NCI-H1694 (cell line): ENCODE results near the gene DTWD1.
"Not testable (repeated sequence)": the region's sequence is repeated elsewhere in the genome, so short reads cannot be mapped to it uniquely, and the experiment has no call there.

Experiments used
- DNase-seq: peaks from one replicate; lab custom pipeline; 2025; lab: John Stamatoyannopoulos, UW

The DTWD1 gene

DNA sequence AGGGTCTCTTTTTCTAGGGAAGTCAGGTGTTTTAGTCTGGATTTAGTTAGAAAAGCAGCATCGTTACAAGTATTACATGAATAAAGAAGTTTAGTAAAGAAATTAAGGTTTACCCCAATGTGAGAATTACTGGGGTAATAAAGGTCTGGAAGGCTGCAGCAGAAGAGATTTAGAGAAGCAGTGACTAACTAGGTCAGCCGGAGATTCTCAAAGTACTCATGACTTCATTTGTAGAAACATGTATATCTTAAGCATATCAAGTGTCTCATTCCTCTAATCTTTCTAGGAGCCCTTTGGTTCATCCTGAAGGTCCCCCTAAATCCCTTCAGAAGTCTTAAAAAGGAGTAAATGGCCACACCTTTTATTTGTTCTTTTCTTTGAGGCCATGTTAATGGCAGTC lies 26.0 kb downstream of the DTWD1 start:
- DNase-seq: no peak

DNA sequence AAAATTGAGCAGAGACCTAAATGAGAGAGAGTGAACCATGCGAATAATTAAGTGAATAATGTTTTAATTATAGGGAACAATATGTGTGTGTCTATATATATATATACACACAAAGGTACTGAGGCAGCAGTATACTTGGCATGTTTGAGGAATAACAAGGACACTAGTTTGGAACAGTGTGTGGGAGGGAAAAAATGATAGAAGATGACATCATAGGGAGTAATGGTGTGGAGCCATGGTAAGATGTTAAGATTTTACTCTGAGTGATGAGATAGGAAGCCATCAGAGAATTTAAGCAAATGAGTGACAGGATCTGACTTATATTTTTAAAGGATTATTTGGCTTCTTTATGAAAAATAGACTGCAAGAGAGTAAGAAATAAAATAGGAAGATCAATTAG lies 29.1 kb downstream of the DTWD1 start:
- DNase-seq: no peak

DNA sequence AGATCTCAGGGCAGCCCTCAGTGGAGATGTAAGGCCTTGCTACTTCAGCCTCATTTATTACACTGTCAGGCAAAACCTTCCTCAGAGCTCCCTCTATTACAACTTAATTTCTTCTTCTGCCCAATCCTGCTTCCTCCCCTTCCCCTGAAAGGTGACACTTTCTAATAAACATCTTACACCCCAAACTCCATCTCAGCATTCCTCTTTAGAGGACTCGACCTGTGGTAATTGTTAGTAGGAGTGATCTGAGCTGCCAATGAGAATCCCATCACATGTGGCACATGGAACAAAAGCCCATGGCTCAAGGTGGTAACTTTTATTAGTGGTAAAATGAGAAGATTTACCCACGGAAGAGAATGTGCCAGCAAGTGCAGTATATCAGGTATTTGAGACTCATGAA lies 29.8 kb downstream of the DTWD1 start:
- DNase-seq: no peak

DNA sequence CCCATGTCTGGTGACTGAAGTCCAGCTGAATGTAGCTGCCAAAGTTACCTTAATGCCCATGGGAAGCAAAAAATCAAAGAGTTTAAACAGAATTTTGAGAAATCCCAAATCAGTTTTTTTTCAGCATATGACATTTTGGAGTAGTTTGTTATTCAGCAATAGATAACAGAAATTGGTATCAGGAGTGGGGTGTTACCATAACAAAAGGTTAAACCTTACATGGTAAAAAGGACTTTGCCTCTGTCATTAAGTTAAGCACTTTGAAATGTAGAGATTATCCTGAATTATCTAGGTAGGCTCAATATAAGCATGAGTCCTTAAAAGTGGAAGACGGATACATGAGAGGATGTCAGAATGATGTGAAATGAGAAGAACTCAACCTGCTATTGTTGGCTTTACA lies 32.1 kb downstream of the DTWD1 start:
- no peak for DNase-seq

DNA sequence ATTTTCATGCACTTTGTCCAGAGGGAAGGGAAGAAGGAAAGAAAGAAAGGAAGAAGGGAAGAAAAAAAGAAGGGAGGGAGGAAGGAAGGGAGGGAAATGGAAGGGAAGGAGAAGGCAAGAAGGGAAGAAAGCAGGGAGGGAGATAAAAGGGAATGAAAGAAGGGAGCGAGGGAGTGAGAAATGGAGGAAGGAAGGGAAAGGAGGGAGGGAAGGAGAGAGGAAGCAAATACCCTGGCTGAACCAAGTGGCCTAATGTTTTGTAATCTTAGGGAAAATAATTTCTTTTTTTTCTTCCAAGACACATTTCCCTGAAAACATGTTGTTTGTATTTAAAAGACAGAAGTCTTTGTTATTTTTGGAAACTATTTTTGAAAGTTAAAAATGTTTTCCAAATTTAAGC lies 35.9 kb downstream of the DTWD1 start:
- no peak for DNase-seq

DNA sequence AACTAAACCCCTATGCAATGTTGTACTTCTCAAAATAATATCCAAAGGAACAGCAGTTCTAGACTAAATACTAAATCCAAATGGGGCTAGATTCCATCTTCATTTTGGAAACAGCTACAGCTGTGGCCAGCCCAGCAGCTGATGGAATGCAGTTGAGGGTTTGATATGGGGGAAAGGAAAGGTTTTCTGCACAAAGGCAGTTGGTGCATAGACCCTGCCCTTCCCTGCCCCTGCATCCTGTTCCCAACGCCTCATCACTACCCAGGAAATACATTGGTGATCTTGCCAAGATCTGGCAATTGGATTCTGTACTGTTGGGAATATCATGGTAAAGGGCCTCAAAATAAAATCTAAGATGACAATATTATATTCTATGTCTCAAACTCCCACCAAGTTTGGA lies 43.9 kb downstream of the DTWD1 start:
- DNase-seq: no peak

DNA sequence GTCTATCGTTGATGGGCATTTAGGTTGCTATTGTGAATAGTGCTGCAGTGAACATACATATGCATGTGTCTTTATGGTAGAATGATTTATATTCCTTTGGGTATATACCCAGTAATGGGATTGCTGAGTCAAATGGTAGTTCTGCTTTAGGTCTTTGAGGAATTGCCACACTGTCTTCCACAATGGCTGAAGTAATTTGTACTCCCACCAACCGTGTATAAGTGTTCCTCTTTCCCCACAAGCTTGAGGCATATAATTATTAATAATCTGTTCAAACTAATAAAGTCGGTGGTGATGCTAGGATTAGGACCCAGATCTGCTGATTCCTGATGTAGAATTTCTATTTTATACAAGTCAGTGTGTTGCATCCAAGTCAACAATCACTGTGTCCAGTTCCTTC lies 45.6 kb downstream of the DTWD1 start:
- not testable (repeated sequence) for DNase-seq

DNA sequence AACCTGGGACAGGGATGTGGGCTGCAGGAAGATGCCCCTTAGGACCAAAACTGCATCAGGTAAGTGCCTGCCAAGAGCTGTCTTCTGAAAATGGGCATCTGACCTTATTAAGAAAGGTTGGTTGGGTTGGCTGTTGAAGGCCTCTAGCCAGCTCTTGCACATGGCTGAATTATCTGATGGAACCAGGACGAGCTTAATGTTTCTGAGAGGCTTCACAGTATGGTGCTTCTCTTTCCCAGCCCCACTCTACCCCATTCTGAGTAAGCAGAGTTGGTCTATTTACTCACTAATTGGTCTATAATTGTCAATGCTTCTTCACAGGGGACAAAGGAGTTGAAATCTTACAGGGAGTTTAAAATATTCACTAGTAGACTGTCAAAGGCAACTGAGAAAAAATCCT lies 48.4 kb downstream of the DTWD1 start:
- DNase-seq: no peak

DNA sequence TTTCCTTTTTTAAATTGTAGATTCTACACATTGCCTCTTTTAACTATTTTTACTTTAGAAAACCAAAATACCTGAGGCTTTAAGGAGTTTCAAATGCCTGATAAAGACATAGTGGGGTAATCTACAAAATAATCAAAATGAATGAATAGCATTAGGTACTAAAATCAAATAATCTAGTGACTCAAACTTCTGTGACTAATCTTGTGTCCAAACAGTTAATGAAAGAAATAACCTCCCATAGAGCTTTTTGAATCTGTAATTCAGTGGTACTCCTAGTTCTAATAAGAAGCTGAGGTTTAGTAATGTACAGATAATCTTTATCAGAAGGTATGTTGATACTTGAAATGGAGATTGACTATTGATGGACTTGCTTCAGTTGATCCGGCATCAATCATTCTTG lies 53.0 kb downstream of the DTWD1 start:
- no peak for DNase-seq

DNA sequence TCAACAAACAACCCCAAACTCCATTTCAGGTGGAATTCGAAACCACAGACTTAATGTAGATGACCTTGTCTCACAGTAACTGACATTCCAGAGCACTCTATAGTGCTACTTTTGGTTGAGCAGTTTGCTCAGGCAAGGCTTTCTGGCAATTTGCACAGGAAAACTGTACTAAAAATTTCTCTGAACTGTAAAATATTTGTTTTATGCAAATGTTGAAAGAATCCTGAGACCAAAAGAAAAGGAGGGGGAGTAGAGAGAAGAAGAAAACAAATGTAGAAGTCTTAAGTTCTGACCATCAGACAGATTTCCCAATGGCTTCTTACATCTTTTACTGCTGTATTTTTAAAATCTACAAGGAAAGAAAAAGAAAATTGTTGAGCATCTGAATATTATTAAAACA lies 53.5 kb downstream of the DTWD1 start:
- DNase-seq: no peak

DNA sequence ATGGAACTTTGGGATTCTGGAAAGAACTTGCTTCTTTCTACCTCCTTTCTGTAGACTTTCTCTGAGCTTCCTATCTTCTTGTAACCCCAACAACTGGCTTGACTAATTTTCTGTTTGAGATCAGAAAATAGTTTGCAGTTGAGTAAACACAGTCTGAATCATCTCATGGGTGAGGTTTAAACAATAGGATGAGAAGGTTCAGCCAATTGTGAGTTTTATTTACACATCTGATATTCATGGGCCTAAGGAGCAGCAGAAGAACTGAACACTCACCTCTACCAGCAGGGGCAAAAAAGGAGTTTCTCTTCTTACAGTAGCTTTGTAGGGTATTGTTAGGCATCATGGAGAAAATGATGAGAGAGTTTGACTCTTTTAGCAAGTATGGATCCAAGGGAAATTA lies 54.2 kb downstream of the DTWD1 start:
- no peak for DNase-seq

DNA sequence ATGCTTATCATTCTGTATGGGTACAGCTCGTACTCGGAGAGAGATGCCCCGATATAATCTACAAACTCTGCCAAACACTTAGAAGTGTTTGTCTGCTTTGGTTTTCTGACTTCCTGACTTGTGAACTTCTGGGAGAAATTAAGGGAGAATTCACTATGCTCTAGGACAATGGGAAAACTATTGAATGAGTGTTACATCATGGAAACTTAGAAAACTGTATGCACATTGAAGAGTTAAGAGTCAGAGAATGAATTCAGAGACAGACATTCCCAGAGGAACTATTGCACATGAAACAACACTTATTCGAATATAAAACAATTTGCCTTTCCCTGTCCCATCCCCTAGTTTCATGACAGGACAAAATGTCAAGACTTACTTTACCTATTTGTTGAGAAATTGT lies 57.8 kb downstream of the DTWD1 start:
- DNase-seq: no peak

DNA sequence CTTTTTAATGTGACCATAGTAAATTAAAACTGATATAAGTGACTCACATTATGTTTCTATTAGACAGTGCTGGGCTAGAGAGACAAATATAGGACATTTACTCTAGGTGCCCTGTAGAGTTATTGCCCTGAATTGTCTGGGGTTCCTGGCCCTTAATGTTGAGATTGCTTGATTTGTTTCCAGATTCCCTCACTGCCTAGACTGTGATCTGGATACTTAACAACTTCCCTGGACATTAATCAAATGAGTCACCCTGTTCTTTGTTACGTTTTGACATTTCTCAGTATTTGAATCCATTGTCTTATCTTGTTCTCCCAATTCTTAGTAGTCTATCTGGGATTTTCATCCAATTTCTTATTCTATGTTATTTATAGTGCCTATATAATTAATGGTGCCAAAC lies 65.8 kb downstream of the DTWD1 start:
- no peak for DNase-seq

DNA sequence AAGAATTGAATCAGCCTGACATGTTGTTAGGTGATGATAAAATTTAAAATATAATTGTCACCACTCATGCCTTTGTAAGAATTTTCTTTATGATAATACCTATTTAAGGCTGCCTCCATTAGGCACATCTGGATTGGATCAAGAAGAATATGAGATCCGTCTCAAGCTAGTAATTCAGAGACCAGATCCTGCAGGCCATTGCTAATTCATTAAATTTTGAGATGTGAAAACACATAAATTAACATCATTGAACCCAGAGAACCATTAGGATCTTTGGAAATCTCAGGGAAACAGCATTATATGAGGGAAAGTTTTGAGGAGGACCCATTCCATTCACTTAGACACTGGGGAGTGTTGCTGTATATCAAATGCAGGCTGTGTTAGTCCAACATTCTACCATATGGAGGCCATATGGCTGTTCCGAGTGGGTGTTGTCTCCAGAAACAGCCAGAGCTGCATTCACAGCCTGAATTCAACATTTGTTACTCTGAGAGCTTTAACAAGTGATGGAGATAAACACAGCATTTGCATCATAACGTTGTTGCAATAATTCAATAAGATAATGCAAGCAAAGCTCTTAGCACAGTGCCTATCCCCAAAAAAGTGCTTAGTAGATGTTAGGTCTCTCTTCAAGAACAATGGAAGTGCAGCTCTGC lies 67.4 kb downstream of the DTWD1 start:
- peak; percentile 40 for DNase-seq

DNA sequence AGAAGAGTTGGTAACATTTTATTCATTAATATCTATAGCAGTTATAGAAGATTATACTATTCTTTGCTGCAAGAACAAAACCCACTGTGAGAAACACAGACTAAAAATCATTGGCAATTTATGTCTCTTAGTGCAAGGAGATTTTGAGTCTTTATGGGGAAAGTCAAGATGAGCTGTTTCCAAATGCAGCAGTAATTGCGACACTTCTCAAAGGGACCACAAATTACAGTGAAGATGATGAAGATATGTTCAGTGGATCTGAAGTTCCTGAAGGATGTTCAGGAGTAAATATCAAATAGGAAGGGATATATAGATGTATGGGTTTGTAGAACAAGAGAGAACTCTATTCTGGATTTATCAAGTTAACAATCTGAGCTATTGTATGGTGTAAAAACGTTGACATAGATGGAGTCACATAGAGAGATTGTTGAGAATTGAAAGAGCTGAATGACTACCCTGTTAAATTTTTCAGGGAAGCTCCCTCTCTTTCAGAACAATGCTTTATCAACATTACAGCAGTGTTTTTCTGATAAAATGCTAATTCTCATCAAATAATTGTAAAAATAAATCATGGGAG lies 71.8 kb downstream of the DTWD1 start:
- DNase-seq: no peak

DNA sequence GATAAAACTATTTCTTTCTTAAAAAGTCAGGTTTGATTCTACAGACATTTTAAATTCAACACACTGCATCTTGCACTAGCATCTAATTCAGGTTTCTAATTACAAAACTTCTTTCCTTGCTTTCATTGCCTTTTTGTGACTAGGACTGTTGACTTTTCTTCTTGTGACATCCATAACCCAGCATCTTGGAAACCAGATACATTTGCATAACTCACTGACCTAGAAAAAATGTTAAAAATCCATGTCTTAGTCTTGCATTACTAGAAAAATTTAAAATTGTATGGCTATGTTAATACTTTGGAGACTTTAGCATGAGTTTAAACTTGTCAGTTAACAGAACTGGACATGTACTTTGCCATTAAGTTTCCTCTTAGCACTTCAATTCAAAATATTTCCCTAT lies 72.7 kb downstream of the DTWD1 start:
- no peak for DNase-seq

DNA sequence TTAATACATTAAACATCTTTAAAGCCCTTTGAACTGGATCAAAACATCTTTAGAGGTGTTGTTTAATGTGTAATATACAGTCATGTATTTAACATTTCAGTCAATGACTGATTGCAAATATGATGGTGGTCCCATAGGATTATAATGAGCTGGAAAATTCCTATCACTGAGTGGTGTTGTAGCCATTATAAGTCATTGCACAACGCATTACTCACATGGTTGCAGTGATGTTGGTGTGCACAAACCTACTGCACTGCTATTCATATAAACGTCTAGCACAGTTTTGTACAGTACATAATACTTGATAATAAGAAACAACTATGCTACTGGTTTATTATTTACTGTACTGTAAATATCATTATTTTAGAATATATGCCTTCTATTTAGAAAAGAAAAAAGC lies 75.6 kb downstream of the DTWD1 start:
- DNase-seq: no peak

DNA sequence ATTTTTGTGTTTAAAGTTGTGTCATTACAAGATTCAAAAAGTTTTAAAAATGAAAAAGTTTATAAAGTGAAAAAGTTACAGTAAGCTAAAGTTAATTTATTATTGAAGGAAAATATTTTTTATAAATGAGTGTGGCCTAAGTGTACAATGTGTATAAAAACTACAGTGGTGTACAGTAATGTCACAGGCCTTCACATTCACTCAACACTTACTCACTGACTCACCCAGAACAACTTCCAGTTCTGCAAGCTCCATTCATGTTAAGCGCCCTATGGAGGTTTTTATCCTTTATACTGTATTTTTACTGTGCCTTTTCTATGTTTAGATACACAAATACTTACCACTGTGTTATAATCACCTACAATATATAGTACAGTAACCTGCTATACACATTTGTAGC lies 76.3 kb downstream of the DTWD1 start:
- DNase-seq: no peak

DNA sequence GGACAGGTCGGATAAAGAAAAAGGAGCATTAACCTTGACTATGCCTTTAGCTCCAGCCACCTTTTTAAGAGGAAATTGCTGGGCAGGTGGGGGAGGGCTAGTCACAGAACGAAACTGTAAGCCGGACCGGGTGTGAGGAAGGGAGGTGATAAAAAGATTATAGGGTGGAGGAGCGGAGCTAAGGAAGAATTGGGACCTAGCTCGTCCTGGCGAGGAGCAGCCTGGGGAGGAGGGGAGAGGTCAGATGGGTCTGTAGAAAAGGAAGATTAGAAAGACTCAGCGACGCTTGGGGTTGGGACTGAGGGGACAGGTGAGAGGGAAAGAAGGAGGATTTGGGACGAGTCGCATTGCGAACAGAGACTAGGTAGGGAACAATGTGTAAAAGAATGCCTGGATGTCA lies 82.1 kb downstream of the DTWD1 start:
- DNase-seq: not testable (repeated sequence)
